Activated T-helper 1 cell treated with anti-CD3 and anti-CD28 coated beads, Interleukin-12 subunit alpha, Interleukin-12 subunit beta, Interleukin-2, Interleukin-4 antibody, amounts not matched to agents 30 ng/mL and 10 ng/mL and 1 ng/mL, durations not matched to agents 14 hours and 24 hours and 36 hours (primary cell): ENCODE data around the gene DOHH. TPM values are rescaled to one million over a fixed set of nuclear protein-coding genes. Genes with fewer than 3 reads are reported as not detected.

Source experiments
- total RNA-seq: library from RNA; stranded (reverse); gene quantifications from 2 replicates; pipeline ENCODE4 v1.2.3, GENCODE V29; 2022

Gene DOHH
- total RNA-seq, 1 donor from 2014 or later: 21.6 TPM

Other genes starting within 250 kb of the DOHH start
- gene NFIC, start 134.1 kb downstream of the DOHH start, total RNA-seq: 16.8 and 18.7 TPM in 2 replicates
- not detected in 2 replicates for gene SMIM24, start 20.1 kb downstream of the DOHH start, total RNA-seq
- gene SMIM44, start 17.2 kb downstream of the DOHH start, total RNA-seq: not detected in 2 replicates
- gene FZR1, start 5.6 kb upstream of the DOHH start, total RNA-seq: 41.1 and 45.3 TPM in 2 replicates
- gene TEKTIP1, start 38.5 kb upstream of the DOHH start, total RNA-seq: 1.4 and 1.7 TPM in 2 replicates
- gene MFSD12, start 56.9 kb upstream of the DOHH start, total RNA-seq: 126 and 136 TPM in 2 replicates
- gene HMG20B, start 72.3 kb upstream of the DOHH start, total RNA-seq: 56.4 and 63.0 TPM in 2 replicates
- gene GIPC3, start 84.8 kb upstream of the DOHH start, total RNA-seq: 0.31 and 0.39 TPM in 2 replicates
- 0.47 and 1.0 TPM in 2 replicates for gene TBXA2R, start 106.2 kb upstream of the DOHH start, total RNA-seq
- 37.2 and 40.8 TPM in 2 replicates for gene CACTIN, start 126.1 kb upstream of the DOHH start, total RNA-seq
- 24.5 and 28.0 TPM in 2 replicates for gene PIP5K1C, start 199.8 kb upstream of the DOHH start, total RNA-seq
- gene TJP3, start 207.7 kb upstream of the DOHH start, total RNA-seq: 0.08 TPM in 1 of 2 replicates, not detected in the other